Measurements from ENCODE around the gene IFRD1. TPM values are rescaled to one million over a fixed set of nuclear protein-coding genes. Genes with fewer than 3 reads are reported as not detected.
A peak's percentile ranks its signal among the peaks of the same experiment; 100 is the strongest.

The IFRD1 gene
- total and polyA plus RNA-seq, 4 donors, result 37.2 to 98.2 (median 40.7) TPM

GRCh38 chr7:112407261-112407660, 43.0 kb upstream of the IFRD1 start:
- ATAC-seq (ENCODE audit: insufficient read depth, low FRiP score) (no peak), DNase-seq (no peak)
- no peak overlapping the region for H3K4me3 ChIP-seq
- H3K27ac ChIP-seq (ENCODE audit: low read depth in 1 of 2, low read length in 1 of 2), result no peak overlapping the region
- no peaks in the 10 kb centered on the region for H3K36me3 ChIP-seq (ENCODE audit: control insufficient read depth in 4 of 4, insufficient read depth in 4 of 4, low read length in 4 of 4)
- no peak overlapping the region for H3K9ac ChIP-seq (ENCODE audit: insufficient read depth in 1 of 2, low read length in 2 of 2)
- no peaks in the 10 kb centered on the region for H3K27me3 ChIP-seq (ENCODE audit: control insufficient read depth in 3 of 3, insufficient read depth in 3 of 3, low read length in 2 of 3)
- no peaks in the 10 kb centered on the region for H3K9me3 ChIP-seq (ENCODE audit: control insufficient read depth in 4 of 4, insufficient read depth in 3 of 4, low read length in 3 of 4)
- H3K4me1 ChIP-seq (ENCODE audit: control insufficient read depth in 5 of 5, insufficient read depth in 5 of 5, low read length in 5 of 5), result peaks cover 0 to 17% (median 0%) of the 10 kb centered on the region in 5 donors
- 96% methylated on average over 1 of the region's 1 CpG for WGBS, 2 donors
- no peak for TF ChIP-seq CTCF (IDR thresholded peaks at IDR 0.05; ENCODE audit: control extremely low read depth, extremely low read depth)

DNA sequence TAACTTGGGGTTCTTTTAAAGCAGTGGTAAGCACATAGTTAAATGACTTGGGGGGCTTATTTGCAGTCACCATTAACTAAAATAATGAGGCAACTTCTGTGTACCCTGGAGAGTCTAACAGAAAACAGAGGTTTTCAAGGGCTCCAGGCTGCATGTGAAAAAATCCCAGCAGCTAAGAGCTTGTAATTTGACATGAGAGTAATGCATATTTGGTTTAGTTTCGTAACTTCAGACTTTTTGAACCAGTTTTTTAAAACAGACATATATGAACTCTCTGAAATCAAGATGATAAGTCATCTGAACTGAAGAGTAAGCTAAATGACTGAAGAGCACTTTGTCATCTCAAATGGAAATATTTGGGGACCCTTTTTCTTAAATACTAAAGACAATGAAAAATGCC, 40.2 kb upstream of the IFRD1 start:
- TF ChIP-seq CTCF (IDR thresholded peaks at IDR 0.05; ENCODE audit: control extremely low read depth, extremely low read depth), result no peak
- no peaks in the 10 kb centered on the region for H3K9me3 ChIP-seq (ENCODE audit: control insufficient read depth in 4 of 4, insufficient read depth in 3 of 4, low read length in 3 of 4)
- no peak overlapping the region for H3K4me3 ChIP-seq
- H3K4me1 ChIP-seq (ENCODE audit: control insufficient read depth in 5 of 5, insufficient read depth in 5 of 5, low read length in 5 of 5), result peaks cover 0 to 21% (median 0%) of the 10 kb centered on the region in 5 donors
- no peak overlapping the region for H3K27ac ChIP-seq (ENCODE audit: low read depth in 1 of 2, low read length in 1 of 2)
- H3K27me3 ChIP-seq (ENCODE audit: control insufficient read depth in 3 of 3, insufficient read depth in 3 of 3, low read length in 2 of 3), result no peaks in the 10 kb centered on the region
- no peak for ATAC-seq (ENCODE audit: insufficient read depth, low FRiP score)
- WGBS, 2 donors, result 58 to 60% methylated on average over 1 of the region's 1 CpG
- DNase-seq, result peak in 1 of 3 donors; percentile 63
- H3K9ac ChIP-seq (ENCODE audit: insufficient read depth in 1 of 2, low read length in 2 of 2), result no peak overlapping the region
- no peaks in the 10 kb centered on the region for H3K36me3 ChIP-seq (ENCODE audit: control insufficient read depth in 4 of 4, insufficient read depth in 4 of 4, low read length in 4 of 4)

DNA sequence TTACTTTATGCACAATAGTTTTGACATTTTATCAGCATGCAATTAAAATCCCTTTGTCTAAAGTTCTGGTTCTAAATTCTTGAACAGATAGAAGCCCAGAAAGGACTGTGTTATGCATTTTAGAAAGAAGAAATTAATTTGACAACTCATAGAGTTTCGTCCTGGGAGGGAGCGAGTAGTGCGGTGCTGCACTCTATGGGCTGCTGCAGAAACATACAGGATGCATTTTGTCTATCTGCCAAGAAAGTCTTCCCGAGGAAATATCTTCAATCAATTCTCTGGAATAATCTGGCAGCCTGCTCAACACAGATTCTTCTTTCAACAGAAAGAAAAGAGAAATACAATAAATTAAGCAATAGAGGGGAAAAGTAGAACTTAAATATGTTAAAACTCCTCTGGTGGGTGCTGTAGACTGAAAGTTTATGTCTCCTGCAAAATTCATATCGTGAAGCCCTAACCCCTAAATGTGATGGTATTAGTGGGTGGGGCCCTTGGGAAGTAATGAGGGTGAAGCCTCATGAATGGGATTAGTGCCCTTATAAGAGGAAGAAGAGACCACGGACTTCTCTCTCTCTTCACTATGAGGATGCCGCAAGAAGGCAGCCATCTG, 39.0 kb upstream of the IFRD1 start:
- H3K27ac ChIP-seq (ENCODE audit: low read depth in 1 of 2, low read length in 1 of 2), result no peak overlapping the region
- H3K4me3 ChIP-seq, result no peak overlapping the region
- DNase-seq, result peak; percentile 53 to 90 (median 84)
- H3K27me3 ChIP-seq (ENCODE audit: control insufficient read depth in 3 of 3, insufficient read depth in 3 of 3, low read length in 2 of 3), result no peaks in the 10 kb centered on the region
- ATAC-seq (ENCODE audit: insufficient read depth, low FRiP score), result no peak
- TF ChIP-seq CTCF (IDR thresholded peaks at IDR 0.05; ENCODE audit: control extremely low read depth, extremely low read depth), result peak; percentile 18
- no peaks in the 10 kb centered on the region for H3K9me3 ChIP-seq (ENCODE audit: control insufficient read depth in 4 of 4, insufficient read depth in 3 of 4, low read length in 3 of 4)
- H3K9ac ChIP-seq (ENCODE audit: insufficient read depth in 1 of 2, low read length in 2 of 2), result no peak overlapping the region
- H3K36me3 ChIP-seq (ENCODE audit: control insufficient read depth in 4 of 4, insufficient read depth in 4 of 4, low read length in 4 of 4), result no peaks in the 10 kb centered on the region
- peaks cover 0 to 21% (median 0%) of the 10 kb centered on the region in 5 donors for H3K4me1 ChIP-seq (ENCODE audit: control insufficient read depth in 5 of 5, insufficient read depth in 5 of 5, low read length in 5 of 5)
- WGBS, 2 donors, result 31 to 47% methylated on average over 7 of the region's 7 CpGs

Data from lung (tissue), 12 donors.